Neural cell (in vitro differentiated cells): ENCODE data around the gene NT5DC4. TPM values are rescaled to one million over a fixed set of nuclear protein-coding genes. Genes with fewer than 3 reads are reported as not detected.

Experiments used
- H2AFZ ChIP-seq: fragments of 200-600, 300-800 bp; sonication (generic), shearing (Covaris generic); 2 replicates; pipeline ENCODE4 v1.6.0; 2014; ENCODE audit warnings: low read depth, mild to moderate bottlenecking, antibody characterized with exemption, low read length, moderate library complexity
- H3F3A ChIP-seq: fragments of 200-600 bp; shearing (Covaris generic); 2 replicates; pipeline ENCODE4 v1.6.1; 2016; ENCODE audit warnings: mild to moderate bottlenecking, moderate library complexity, mixed read lengths, antibody characterized with exemption, low read length; ENCODE audit not compliant: insufficient read depth, poor library complexity, severe bottlenecking
- H3K27ac ChIP-seq: fragments of 200-600, 300-800 bp; sonication (generic), shearing (Covaris generic); 2 replicates; pipeline ENCODE4 v1.5.1; 2014; ENCODE audit warnings: mild to moderate bottlenecking, low read length, moderate library complexity
- H3K27me3 ChIP-seq: fragments of 300-800, 200-600 bp; sonication (generic), shearing (Covaris generic); 2 replicates; pipeline ENCODE4 v1.6.0; 2014; ENCODE audit warnings: mild to moderate bottlenecking, low read depth, low read length, moderate library complexity; ENCODE audit not compliant: insufficient read depth
- H3K36me3 ChIP-seq: fragments of 300-800, 200-600 bp; sonication (generic), shearing (Covaris generic); 2 replicates; pipeline ENCODE4 v1.5.1; 2014; ENCODE audit warnings: mild to moderate bottlenecking, antibody characterized with exemption, low read length, moderate library complexity; ENCODE audit not compliant: insufficient read depth
- H3K4me2 ChIP-seq: fragments of 300-800, 200-600 bp; sonication (generic), shearing (Covaris generic); 2 replicates; pipeline ENCODE4 v1.6.0; 2014; ENCODE audit warnings: mild to moderate bottlenecking, low read length
- H3K4me3 ChIP-seq: fragments of 300-800, 200-600 bp; sonication (generic), shearing (Covaris generic); 2 replicates; pipeline ENCODE4 v1.5.1; 2014; ENCODE audit warnings: mild to moderate bottlenecking, low read length, moderate library complexity
- H3K79me2 ChIP-seq: fragments of 200-600 bp; shearing (Covaris generic); replicated peaks from 2 replicates; pipeline ENCODE4 v1.6.0; 2014; ENCODE audit warnings: mild to moderate bottlenecking, low read length, moderate library complexity; ENCODE audit not compliant: insufficient read depth
- H3K9ac ChIP-seq: fragments of 300-800, 200-600 bp; sonication (generic), shearing (Covaris generic); 2 replicates; pipeline ENCODE4 v1.6.1; 2016; ENCODE audit warnings: mild to moderate bottlenecking, low read length, mixed read lengths
- H3K9me2 ChIP-seq: fragments of 200-600 bp; shearing (Covaris generic); 2 replicates; pipeline ENCODE4 v1.6.1; 2016; ENCODE audit warnings: mild to moderate bottlenecking, low read length, mixed read lengths; ENCODE audit not compliant: insufficient read depth
- H3K9me3 ChIP-seq: fragments of 200-600, 300-800 bp; sonication (generic), shearing (Covaris generic); 2 replicates; pipeline ENCODE4 v1.6.1; 2016; ENCODE audit warnings: mild to moderate bottlenecking, mixed run types, low read length, moderate library complexity, mixed read lengths
- H4K20me1 ChIP-seq: fragments of 200-600 bp; shearing (Covaris generic); 2 replicates; pipeline ENCODE4 v1.6.1; 2016; ENCODE audit warnings: mild to moderate bottlenecking, mixed run types; ENCODE audit not compliant: insufficient read depth
- CTCF ChIP-seq: fragments of 450-650 bp; IDR thresholded peaks from 2 replicates; pipeline ENCODE4 v1.5.1; 2014; ENCODE audit warnings: antibody characterized with exemption, mild to moderate bottlenecking, moderate library complexity; ENCODE audit not compliant: poor library complexity, severe bottlenecking
- EP300 ChIP-seq: fragments of 450-650 bp; conservative IDR thresholded peaks from 2 replicates; pipeline ENCODE4 v1.6.1; 2014; ENCODE audit warnings: antibody characterized with exemption, mild to moderate bottlenecking, moderate library complexity; ENCODE audit not compliant: poor library complexity, severe bottlenecking
- EZH2 ChIP-seq: fragments of 200-600, 300-800 bp; shearing (Covaris generic), sonication (generic); IDR thresholded peaks from 2 replicates; pipeline ENCODE4 v1.6.1; 2014; ENCODE audit warnings: antibody characterized with exemption, low read length, borderline replicate concordance, mild to moderate bottlenecking; ENCODE audit not compliant: insufficient read depth, poor library complexity, severe bottlenecking
- MXI1 ChIP-seq: fragments of 450-650 bp; conservative IDR thresholded peaks from 2 replicates; pipeline ENCODE4 v1.6.1; 2014; ENCODE audit warnings: antibody characterized with exemption, mild to moderate bottlenecking; ENCODE audit not compliant: poor library complexity, severe bottlenecking
- POLR2AphosphoS5 ChIP-seq: IDR thresholded peaks from 2 replicates; pipeline ENCODE4 v1.6.1; 2012
- RAD21 ChIP-seq: fragments of 450-650 bp; conservative IDR thresholded peaks from 2 replicates; pipeline ENCODE4 v1.6.1; 2014; ENCODE audit warnings: antibody characterized with exemption, mild to moderate bottlenecking, moderate library complexity
- REST ChIP-seq: IDR thresholded peaks from 2 replicates; pipeline ENCODE4 v1.6.1; 2012; ENCODE audit warnings: borderline replicate concordance
- SMC3 ChIP-seq: fragments of 450-650 bp; conservative IDR thresholded peaks from 2 replicates; pipeline ENCODE4 v1.6.1; 2014; ENCODE audit warnings: antibody characterized with exemption, mild to moderate bottlenecking, moderate library complexity; ENCODE audit not compliant: poor library complexity
- TAF1 ChIP-seq: IDR thresholded peaks from 2 replicates; pipeline ENCODE4 v1.6.1; 2012; ENCODE audit warnings: low read depth
- polyA plus RNA-seq: library from polyadenylated mRNA; depleted of rRNA; stranded (reverse); fragments of >200 nt; gene quantifications from 2 replicates; pipeline ENCODE4 v1.2.3, GENCODE V29; 2014

The NT5DC4 gene
- polyA plus RNA-seq, 1 donor from 2014 or later, result not detected

DNA sequence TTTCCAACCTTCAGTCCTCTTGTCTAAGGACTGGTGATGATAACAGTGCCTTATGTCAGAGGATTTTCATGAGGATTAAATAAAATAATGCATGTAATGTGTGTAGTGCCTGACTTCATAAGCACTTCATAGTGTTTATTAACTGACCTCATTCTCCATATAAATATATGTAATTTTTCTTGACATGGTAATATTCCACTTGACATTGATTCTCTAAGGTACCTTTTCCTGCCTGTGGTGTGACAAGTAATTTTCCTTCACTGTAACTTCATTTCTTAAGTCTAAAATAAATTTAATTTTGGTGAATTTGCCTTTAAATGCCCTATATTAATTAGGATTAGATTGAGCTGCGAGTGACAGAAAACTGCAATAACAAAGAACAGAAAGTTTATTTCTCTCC lies 47.8 kb upstream of the NT5DC4 start:
- Histone ChIP-seq H3K9ac (no peak overlapping the region), H3K27ac (no peak overlapping the region), H3K36me3 (no peaks in the 10 kb centered on the region), H3K79me2 (no peaks in the 10 kb centered on the region), H3K9me3 (no peaks in the 10 kb centered on the region), H3K4me3 (no peak overlapping the region), H3K27me3 (no peaks in the 10 kb centered on the region), H3F3A (no peaks in the 10 kb centered on the region), H2AFZ (no peak overlapping the region), H4K20me1 (no peaks in the 10 kb centered on the region), H3K9me2 (no peaks in the 10 kb centered on the region), H3K4me2 (no peak overlapping the region)
- TF ChIP-seq EP300 (no peak), RAD21 (no peak)

DNA sequence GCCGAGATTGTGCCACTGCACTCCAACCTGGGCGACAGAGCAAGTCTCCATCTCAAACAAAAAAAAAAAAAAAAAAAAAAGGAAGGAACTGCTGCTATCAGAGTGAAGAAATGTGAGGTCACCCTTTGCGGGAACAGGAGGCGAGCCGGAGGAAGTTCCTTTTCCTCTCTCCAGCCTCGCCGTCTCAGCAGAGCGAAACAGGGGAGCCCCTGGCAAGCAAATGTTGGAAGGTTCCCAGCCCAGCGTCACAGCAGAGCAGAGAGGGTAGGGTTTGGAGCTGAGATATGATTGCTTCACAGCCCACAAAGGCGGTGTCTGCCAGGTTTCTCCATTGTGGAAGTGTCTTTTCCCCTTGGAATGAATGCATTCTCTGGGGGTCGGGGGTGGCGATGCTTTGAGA lies 46.6 kb upstream of the NT5DC4 start:
- no peak for TF ChIP-seq TAF1
- no peak for TF ChIP-seq RAD21
- TF ChIP-seq EP300, result no peak
- no peak for TF ChIP-seq SMC3
- TF ChIP-seq CTCF, result no peak
- TF ChIP-seq MXI1, result no peak
- TF ChIP-seq EZH2, result no peak
- no peak for TF ChIP-seq REST
- TF ChIP-seq POLR2AphosphoS5, result no peak
- H3K27me3 ChIP-seq, result no peaks in the 10 kb centered on the region
- no peak overlapping the region for H3K9ac ChIP-seq
- no peak overlapping the region for H2AFZ ChIP-seq
- H3K4me2 ChIP-seq, result no peak overlapping the region
- no peaks in the 10 kb centered on the region for H3K9me2 ChIP-seq
- no peaks in the 10 kb centered on the region for H3K9me3 ChIP-seq
- H3K4me3 ChIP-seq, result no peak overlapping the region
- no peaks in the 10 kb centered on the region for H3K36me3 ChIP-seq
- H4K20me1 ChIP-seq, result no peaks in the 10 kb centered on the region
- H3K79me2 ChIP-seq, result no peaks in the 10 kb centered on the region
- no peaks in the 10 kb centered on the region for H3F3A ChIP-seq
- no peak overlapping the region for H3K27ac ChIP-seq

DNA sequence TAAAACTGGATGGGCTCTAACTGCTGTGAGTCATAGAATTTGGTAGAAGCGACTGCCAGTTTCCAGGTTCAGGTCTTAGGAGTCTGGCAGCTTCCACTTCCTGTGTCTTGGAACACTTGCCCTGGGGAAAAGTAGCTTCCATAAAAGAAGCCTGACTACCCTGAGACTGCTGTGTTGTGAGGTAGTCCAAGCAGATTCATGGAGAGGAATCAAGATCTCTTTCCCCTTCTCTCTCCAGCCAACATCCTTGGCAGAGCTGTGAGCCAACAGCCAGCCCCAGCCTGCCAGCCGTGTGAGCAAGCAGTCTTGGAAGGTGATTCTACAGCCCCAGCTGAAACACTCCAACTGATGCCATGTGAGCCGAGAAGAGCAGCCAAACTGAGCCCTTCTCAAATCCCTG lies 41.3 kb upstream of the NT5DC4 start:
- H3K27ac ChIP-seq, result no peak overlapping the region
- no peak overlapping the region for H3K9ac ChIP-seq
- H3K27me3 ChIP-seq, result no peaks in the 10 kb centered on the region
- no peaks in the 10 kb centered on the region for H3K79me2 ChIP-seq
- no peak overlapping the region for H3K4me2 ChIP-seq
- no peaks in the 10 kb centered on the region for H3K36me3 ChIP-seq
- no peaks in the 10 kb centered on the region for H3K9me3 ChIP-seq
- H4K20me1 ChIP-seq, result no peaks in the 10 kb centered on the region
- no peaks in the 10 kb centered on the region for H3F3A ChIP-seq
- H3K4me3 ChIP-seq, result no peak overlapping the region
- H2AFZ ChIP-seq, result no peak overlapping the region
- TF ChIP-seq POLR2AphosphoS5, result no peak
- no peak for TF ChIP-seq MXI1
- TF ChIP-seq REST, result no peak
- no peak for TF ChIP-seq EP300
- no peak for TF ChIP-seq EZH2
- TF ChIP-seq RAD21, result no peak
- TF ChIP-seq TAF1, result no peak
- TF ChIP-seq CTCF, result no peak
- no peak for TF ChIP-seq SMC3
- H3K9me2 ChIP-seq, result no peaks in the 10 kb centered on the region
